ENCODE results near the gene PSMD3.
"Not testable (repeated sequence)": the region's sequence is repeated elsewhere in the genome, so short reads cannot be mapped to it uniquely, and the experiment has no call there.

Gene PSMD3

DNA sequence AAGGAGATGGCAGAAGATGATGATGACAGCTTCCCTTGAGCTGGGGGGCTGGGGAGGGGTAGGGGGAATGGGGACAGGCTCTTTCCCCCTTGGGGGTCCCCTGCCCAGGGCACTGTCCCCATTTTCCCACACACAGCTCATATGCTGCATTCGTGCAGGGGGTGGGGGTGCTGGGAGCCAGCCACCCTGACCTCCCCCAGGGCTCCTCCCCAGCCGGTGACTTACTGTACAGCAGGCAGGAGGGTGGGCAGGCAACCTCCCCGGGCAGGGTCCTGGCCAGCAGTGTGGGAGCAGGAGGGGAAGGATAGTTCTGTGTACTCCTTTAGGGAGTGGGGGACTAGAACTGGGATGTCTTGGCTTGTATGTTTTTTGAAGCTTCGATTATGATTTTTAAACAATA lies 16.9 kb downstream of the PSMD3 start:
- no peak for DNase-seq

DNA sequence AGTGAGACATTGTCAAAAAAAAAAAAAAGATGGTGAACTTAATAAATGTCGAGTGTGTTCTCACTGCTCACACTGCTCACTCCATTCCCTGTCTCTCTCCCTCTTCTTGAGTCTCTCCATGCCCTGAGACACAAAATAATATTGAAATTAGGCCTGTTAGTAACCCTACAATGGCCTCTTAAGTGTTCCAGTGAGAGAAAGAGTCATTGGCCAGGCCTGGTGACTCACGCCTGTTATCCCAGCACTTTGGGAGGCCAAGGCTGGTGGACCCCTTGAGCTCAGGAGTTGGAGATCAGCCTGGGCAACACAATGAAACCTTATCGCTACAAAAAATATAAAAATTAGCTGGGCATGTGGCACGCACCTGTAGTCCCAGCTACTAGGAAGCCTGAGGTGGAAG lies 18.5 kb downstream of the PSMD3 start:
- DNase-seq: no peak

DNA sequence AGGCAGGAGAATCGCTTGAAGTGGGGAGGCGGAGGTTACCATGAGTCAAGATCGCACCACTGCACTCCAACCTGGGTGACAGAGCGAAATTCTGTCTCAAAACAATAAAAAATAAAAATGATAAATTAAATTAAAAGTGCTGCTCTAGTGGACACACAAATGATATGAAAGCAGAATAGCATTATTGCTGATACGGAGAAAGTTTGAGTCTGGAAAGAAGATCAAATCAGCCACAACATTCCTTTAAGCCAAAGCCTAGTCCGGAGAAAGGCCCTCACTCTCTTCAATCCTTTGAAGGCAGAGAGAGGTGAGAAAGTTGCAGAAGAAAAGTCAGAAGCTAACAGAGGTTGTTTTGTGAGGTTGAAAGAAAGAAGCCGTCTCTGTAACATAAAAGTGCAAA lies 19.6 kb downstream of the PSMD3 start:
- DNase-seq: no peak

GRCh38 chr17:40001335-40001734 lies 20.7 kb downstream of the PSMD3 start:
- not testable (repeated sequence) for DNase-seq

DNA sequence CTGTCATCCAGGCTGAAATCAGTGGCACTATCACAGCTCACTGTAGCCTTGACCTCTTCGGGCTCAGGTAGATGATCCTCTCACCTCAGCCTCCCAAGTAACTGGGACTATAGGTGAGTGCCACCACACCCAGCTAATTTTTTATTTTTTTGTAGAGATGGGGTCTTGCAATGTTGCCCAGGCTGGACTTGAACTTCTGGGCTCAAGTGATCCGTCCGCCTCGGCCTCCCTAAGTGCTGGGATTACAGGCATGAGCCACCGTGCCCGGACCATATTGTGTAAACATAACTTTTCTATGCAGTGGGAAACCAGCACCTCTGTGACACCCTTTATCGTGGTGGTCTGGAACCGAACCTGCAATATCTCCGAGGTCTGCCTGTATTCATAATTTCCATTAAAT lies 23.5 kb downstream of the PSMD3 start:
- no peak for DNase-seq

GRCh38 chr17:40004712-40005111 lies 24.1 kb downstream of the PSMD3 start:
- no peak for DNase-seq

DNA sequence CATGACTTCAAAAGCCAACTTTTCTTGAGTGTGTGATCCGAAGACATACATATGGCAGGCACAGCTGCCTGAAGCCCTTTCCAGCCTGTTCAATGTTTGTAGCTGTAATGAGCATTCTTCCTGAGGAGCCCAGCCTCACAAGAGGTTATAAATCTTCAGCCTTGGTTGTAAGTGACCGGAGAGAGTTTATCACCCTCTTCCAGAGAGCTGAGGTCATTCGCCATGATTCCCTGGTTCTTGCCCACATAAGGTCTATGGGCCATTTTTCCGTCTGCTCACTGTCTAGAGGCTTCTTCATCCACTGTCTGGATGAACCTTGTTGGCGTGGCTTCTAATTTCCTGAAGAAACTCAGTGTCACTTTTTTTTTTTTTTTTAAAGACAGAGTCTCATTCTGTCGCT lies 24.9 kb downstream of the PSMD3 start:
- DNase-seq: no peak

DNA sequence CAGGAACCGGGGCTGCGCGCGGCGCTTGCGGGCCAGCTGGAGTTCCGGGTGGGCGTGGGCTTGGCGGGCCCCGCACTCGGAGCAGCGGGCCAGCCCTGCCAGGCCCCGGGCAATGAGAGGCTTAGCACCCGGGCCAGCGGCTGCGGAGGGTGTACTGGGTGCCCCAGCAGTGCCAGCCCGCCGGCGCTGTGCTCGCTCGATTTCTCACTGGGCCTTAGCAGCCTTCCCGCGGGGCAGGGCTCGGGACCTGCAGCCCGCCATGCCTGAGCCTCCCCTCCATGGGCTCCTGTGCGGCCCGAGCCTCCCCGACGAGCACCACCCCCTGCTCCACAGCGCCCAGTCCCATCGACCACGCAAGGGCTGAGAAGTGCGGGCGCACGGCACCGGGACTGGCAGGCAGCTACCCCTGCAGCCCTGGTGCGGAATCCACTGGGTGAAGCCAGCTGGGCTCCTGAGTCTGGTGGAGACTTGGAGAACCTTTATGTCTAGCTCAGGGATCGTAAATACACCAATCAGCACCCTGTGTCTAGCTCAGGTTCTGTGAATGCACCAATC lies 30.4 kb downstream of the PSMD3 start:
- not testable (repeated sequence) for DNase-seq

- not testable (repeated sequence) for DNase-seq
These were observed 31.5 kb downstream of the PSMD3 start for GRCh38 chr17:40012017-40012647.

- no peak for DNase-seq
These were observed 33.9 kb downstream of the PSMD3 start for GRCh38 chr17:40014375-40014980.

GRCh38 chr17:40015005-40015997 lies 34.7 kb downstream of the PSMD3 start, which contains the start of gene CSF3:
CSF3 (plus strand) TSS chr17:40015440; CDS start chr17:40015475, 35 bp downstream.
- DNase-seq: no peak

- no peak for DNase-seq
These were observed 35.7 kb downstream of the PSMD3 start for GRCh38 chr17:40015998-40016985.

DNA sequence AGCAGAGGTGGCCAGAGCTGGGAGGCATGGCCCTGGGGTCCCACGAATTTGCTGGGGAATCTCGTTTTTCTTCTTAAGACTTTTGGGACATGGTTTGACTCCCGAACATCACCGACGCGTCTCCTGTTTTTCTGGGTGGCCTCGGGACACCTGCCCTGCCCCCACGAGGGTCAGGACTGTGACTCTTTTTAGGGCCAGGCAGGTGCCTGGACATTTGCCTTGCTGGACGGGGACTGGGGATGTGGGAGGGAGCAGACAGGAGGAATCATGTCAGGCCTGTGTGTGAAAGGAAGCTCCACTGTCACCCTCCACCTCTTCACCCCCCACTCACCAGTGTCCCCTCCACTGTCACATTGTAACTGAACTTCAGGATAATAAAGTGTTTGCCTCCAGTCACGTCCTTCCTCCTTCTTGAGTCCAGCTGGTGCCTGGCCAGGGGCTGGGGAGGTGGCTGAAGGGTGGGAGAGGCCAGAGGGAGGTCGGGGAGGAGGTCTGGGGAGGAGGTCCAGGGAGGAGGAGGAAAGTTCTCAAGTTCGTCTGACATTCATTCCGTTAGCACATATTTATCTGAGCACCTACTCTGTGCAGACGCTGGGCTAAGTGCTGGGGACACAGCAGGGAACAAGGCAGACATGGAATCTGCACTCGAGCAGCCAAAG lies 36.9 kb downstream of the PSMD3 start:
- DNase-seq: no peak

GRCh38 chr17:40018211-40019121 lies 37.9 kb downstream of the PSMD3 start:
- DNase-seq: no peak

DNA sequence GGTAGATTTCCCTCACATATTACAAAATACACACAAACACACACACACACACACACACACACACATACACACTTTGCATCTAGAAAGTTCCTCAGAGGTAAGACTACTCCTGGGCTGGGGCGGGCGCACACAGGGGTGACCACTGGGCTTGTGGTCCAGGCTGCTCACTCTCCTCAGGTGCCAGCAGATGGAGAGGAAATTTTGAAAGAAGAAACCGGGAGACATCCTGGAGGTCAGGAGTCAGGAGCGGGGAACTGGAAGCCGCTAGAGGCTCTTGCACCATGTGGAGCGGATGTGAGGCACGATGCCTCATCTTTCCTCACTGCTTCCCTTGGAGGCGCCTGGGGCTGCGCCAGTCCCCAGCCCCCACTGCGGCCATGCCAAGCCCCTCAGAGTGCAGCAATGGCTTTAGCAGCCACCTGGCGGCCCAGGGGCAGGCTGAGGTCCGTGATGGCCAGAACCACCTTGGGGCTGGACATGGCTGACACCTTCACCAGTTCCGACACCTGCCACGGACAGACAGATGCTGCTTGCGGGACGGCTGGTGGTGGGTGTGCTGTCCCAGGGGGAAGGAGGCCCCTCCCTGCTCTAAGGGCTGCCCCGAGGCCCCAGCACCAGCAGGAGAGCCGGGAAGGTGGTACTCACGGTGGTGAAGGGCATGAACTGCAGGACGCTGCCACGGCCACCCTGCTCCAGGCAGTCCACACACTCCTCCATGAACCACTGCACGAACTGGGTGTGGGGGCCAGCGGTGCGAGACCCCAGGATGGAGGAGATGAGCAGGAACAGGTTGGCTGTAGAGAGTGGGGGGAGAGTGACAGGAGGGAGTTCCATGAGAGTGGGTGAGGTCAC lies 38.8 kb downstream of the PSMD3 start:
- DNase-seq: peak; percentile 48

DNA sequence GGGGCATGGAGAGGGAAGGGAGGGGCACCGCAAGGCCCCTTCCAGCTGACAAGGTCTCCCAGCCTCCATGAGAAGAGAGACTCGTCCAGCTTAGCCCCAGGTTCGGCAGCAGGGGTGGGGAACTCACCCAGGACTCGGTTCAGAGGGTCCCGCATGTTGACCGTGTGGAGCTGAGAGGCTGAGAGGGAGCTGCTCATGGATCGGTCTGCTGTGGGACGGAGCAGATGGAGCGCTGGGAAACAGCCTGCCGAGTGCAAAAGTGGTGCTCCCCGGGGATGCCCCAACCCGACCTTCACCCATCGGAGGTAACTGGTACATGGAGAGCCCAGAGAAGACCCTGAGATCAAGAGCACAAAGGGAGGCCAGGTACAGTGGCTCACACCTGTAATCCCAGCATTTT lies 39.5 kb downstream of the PSMD3 start:
- no peak for DNase-seq

DNA sequence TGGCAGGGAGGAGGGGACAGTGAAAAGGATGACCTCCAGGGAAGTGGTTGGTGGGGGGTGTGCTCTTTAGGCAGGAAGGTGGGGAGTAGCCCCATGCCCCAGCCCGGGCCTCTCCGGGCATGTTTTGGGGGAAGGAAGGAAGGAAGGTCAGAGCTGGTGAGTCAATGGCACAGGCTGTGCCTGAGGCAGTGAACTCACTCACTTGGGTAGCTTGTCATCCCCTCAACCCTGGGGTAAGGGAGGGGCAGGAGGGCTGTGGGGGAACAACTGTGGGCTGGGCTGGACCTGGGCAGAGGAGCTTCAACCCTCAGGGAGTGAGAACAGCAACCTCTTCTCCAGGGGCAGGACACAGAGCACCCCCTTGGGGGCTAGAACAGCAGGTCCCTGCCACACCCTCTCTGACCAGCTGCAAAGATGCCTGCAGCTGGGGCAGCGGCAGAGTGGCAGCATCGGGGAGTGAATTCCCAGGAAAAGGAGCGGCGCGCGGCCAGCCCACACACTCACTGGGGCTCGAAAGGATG lies 40.9 kb downstream of the PSMD3 start:
- DNase-seq: peak; percentile 69

GRCh38 chr17:40022497-40022896 lies 41.9 kb downstream of the PSMD3 start:
- no peak for DNase-seq
